ENCODE results near the gene UAP1L1. TPM values are rescaled to one million over a fixed set of nuclear protein-coding genes. Genes with fewer than 3 reads are reported as not detected.

Gene UAP1L1
- total and polyA plus RNA-seq, 8 donors: 5.2 to 14.4 (median 6.2) TPM

GRCh38 chr9:137041124-137041523, 36.2 kb upstream of the UAP1L1 start:
- 75 to 78% methylated on average over 15 to 16 of the region's 16 CpGs for WGBS, 2 donors

GRCh38 chr9:137042751-137043727, 34.3 kb upstream of the UAP1L1 start:
- intact Hi-C loops (cut with DNase I): no loop called here

More at GRCh38 chr9:137041124-137041523, 36.2 kb upstream of the UAP1L1 start:
- Histone ChIP-seq H3K27me3 (no peaks in the 10 kb centered on the region), H3K9me3 (no peaks in the 10 kb centered on the region), H3K4me3 (no peak overlapping the region), H3K36me3 (peaks cover 0 to 7% (median 0%) of the 10 kb centered on the region in 3 donors), H3K27ac (no peak overlapping the region), H3K4me1 (peaks cover 5 to 16% (median 6%) of the 10 kb centered on the region in 3 donors)
- DNase-seq: no peak
- ATAC-seq: peak in 1 of 4 donors; percentile 9
- no peak for TF ChIP-seq CTCF (IDR thresholded peaks at IDR 0.05)
- intact Hi-C loops (cut with DNase I): no loop called here
- FAIRE-seq: no peak

GRCh38 chr9:137044037-137044436, 33.3 kb upstream of the UAP1L1 start:
- 24 to 26% methylated on average over 12 of the region's 12 CpGs for WGBS, 2 donors
- no peak for FAIRE-seq
- Histone ChIP-seq H3K4me1 (peaks cover 5 to 19% (median 10%) of the 10 kb centered on the region in 3 donors), H3K36me3 (peaks cover 0 to 3% (median 0%) of the 10 kb centered on the region in 3 donors), H3K9me3 (no peaks in the 10 kb centered on the region), H3K27ac (peak overlapping the region in 2 of 4 donors; percentile 63 to 64), H3K27me3 (peaks cover 0 to under 1% (median 0%) of the 10 kb centered on the region in 4 donors), H3K4me3 (peak overlapping the region in 2 of 4 donors; percentile 16 to 69)
- no peak for DNase-seq
- TF ChIP-seq CTCF (IDR thresholded peaks at IDR 0.05): no peak
- intact Hi-C loops (cut with DNase I): no loop called here
- peak in 3 of 4 donors; percentile 2 to 37 (median 7) for ATAC-seq

More at GRCh38 chr9:137042751-137043727, 34.3 kb upstream of the UAP1L1 start:
- no peaks in the 10 kb centered on the region for H3K9me3 ChIP-seq
- no peak for ATAC-seq
- H3K27ac ChIP-seq: peak overlapping the region in 2 of 4 donors; percentile 3 to 63
- TF ChIP-seq CTCF (IDR thresholded peaks at IDR 0.05): no peak
- FAIRE-seq: no peak
- H3K27me3 ChIP-seq: no peaks in the 10 kb centered on the region
- no peak overlapping the region for H3K4me3 ChIP-seq
- H3K4me1 ChIP-seq: peaks cover 5 to 16% (median 10%) of the 10 kb centered on the region in 3 donors
- WGBS, 2 donors: 83 to 86% methylated on average over 36 of the region's 36 CpGs
- peaks cover 0 to 7% (median 0%) of the 10 kb centered on the region in 3 donors for H3K36me3 ChIP-seq
- no peak for DNase-seq

- peak overlapping the region in 2 of 4 donors; percentile 63 to 64 for H3K27ac ChIP-seq
- H3K36me3 ChIP-seq: peaks cover 0 to 2% (median 0%) of the 10 kb centered on the region in 3 donors
- H3K9me3 ChIP-seq: no peaks in the 10 kb centered on the region
- 15 to 24% methylated on average over 17 to 18 of the region's 18 CpGs for WGBS, 2 donors
- peak overlapping the region in 3 of 4 donors; percentile 20 to 69 (median 51) for H3K4me3 ChIP-seq
- peaks cover 5 to 19% (median 10%) of the 10 kb centered on the region in 3 donors for H3K4me1 ChIP-seq
- intact Hi-C loops (cut with DNase I): no loop called here
- peaks cover 0 to 7% (median 0%) of the 10 kb centered on the region in 4 donors for H3K27me3 ChIP-seq
- ATAC-seq: peak; percentile 71 to 83 (median 78)
- no peak for TF ChIP-seq CTCF (IDR thresholded peaks at IDR 0.05)
- no peak for FAIRE-seq
- peak in 5 of 6 donors; percentile 72 to 82 (median 79) for DNase-seq
Observed at GRCh38 chr9:137044502-137045177, 32.7 kb upstream of the UAP1L1 start.

Data from pancreas (tissue), 10 donors.